Measurements from ENCODE around the gene SORBS1. TPM values are rescaled to one million over a fixed set of nuclear protein-coding genes. Genes with fewer than 3 reads are reported as not detected.

The SORBS1 gene
- total and polyA plus RNA-seq, 2 of the 13 experiments (the other 11 are each of a cell fraction or from before 2014, with no cell fraction given) = 16.8 to 39.8 TPM

DNA sequence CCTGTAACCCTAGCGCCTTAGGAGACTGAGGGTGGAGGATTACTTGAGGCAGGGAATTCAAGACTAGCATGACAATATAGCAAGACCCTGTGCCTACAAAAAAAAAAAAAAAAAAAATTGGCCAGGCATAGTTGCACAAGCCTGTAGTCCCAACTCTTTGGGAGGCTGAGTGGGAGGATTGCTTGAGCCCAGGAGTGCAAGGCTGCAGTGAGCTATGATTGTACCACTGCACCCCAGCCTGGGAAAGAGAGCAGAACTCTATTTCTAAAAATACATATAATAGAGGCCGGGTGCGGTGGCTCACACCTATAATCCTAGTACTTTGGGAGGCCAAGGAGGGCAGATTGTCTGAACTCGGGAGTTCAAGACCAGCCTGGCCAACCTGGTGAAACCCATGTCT is 10.2 kb upstream of the SORBS1 start:
- no peak overlapping the region for H3K27ac ChIP-seq (ENCODE audit: extremely low read length, insufficient read depth, low read length)
- H3K4me2 ChIP-seq (ENCODE audit: low read depth, low read length) = no peak overlapping the region
- H3K9ac ChIP-seq (ENCODE audit: insufficient read depth, low read depth, low read length) = no peak overlapping the region
- H3K9me3 ChIP-seq (ENCODE audit: low read length) = no peaks in the 10 kb centered on the region
- BruUV-seq (replicated peaks) = no TSS peak
- ChIA-PET CTCF (ENCODE audit: low intra/inter-chr PET ratio, low total read pairs) (no interaction called here), POLR2A (interaction anchor here (0.6 to 0.7 kb wide), 2 partner anchors 10 to 69 kb away, joined by 3 read pairs; partner anchors contain the start of gene SORBS1)
- no peaks in the 10 kb centered on the region for H3K36me3 ChIP-seq (replicated peaks in 1 of 2; ENCODE audit: control insufficient read depth in 1 of 2, insufficient read depth in 2 of 2, low read length in 2 of 2)
- intact Hi-C loops (cut with micrococcal nuclease; ENCODE audit: unreplicated experiment) (no loop called here), in situ Hi-C loops (cut with HindIII; ENCODE audit: extremely low pct_ligation_motif_present, low pct_unique_long_range_greater_than_20kb) (loop anchor here (25.0 kb wide), 1 partner anchor 134 kb away; no protein-coding TSS in a partner anchor)
- FAIRE-seq (no peak), ATAC-seq (no peak), DNase-seq (ENCODE audit: low spot score) (no peak)
- WGBS (ENCODE audit: low lambda C conversion rate) = 31% methylated on average over 4 of the region's 4 CpGs
- no peak overlapping the region for H2AFZ ChIP-seq (ENCODE audit: low read length)
- H3K79me2 ChIP-seq (ENCODE audit: insufficient read depth, low read length) = no peaks in the 10 kb centered on the region
- H3K4me3 ChIP-seq (replicated peaks in 1 of 3; ENCODE audit: insufficient read depth in 1 of 3, low read depth in 2 of 3, low read length in 3 of 3) = no peak overlapping the region
- H3K4me1 ChIP-seq (ENCODE audit: insufficient read depth, low read length) = peaks cover 2% of the 10 kb centered on the region
- no peaks in the 10 kb centered on the region for H4K20me1 ChIP-seq (ENCODE audit: insufficient read depth, low read length)
- TF ChIP-seq, protein P1, sequence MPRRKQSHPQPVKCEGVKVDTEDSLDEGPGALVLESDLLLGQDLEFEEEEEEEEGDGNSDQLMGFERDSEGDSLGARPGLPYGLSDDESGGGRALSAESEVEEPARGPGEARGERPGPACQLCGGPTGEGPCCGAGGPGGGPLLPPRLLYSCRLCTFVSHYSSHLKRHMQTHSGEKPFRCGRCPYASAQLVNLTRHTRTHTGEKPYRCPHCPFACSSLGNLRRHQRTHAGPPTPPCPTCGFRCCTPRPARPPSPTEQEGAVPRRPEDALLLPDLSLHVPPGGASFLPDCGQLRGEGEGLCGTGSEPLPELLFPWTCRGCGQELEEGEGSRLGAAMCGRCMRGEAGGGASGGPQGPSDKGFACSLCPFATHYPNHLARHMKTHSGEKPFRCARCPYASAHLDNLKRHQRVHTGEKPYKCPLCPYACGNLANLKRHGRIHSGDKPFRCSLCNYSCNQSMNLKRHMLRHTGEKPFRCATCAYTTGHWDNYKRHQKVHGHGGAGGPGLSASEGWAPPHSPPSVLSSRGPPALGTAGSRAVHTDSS (CRISPR knock-in tag; conservative IDR thresholded peaks at IDR 0.05) = no peak
- TF ChIP-seq IRF2 (CRISPR knock-in tag; IDR thresholded peaks at IDR 0.05) (no peak), KDM5B (CRISPR knock-in tag; IDR thresholded peaks at IDR 0.05; ENCODE audit: borderline replicate concordance) (no peak), ZNF7 (CRISPR knock-in tag; IDR thresholded peaks at IDR 0.05) (no peak), NFE2L2 (IDR thresholded peaks at IDR 0.05; ENCODE audit: low read length) (no peak), CC2D1A (CRISPR knock-in tag; IDR thresholded peaks at IDR 0.05) (no peak), DMAP1 (CRISPR knock-in tag; IDR thresholded peaks at IDR 0.05) (no peak), YEATS2 (CRISPR knock-in tag; IDR thresholded peaks at IDR 0.05; ENCODE audit: borderline replicate concordance) (no peak), NFKBIZ (CRISPR knock-in tag; IDR thresholded peaks at IDR 0.05) (no peak)
- TF ChIP-seq, protein P2, sequence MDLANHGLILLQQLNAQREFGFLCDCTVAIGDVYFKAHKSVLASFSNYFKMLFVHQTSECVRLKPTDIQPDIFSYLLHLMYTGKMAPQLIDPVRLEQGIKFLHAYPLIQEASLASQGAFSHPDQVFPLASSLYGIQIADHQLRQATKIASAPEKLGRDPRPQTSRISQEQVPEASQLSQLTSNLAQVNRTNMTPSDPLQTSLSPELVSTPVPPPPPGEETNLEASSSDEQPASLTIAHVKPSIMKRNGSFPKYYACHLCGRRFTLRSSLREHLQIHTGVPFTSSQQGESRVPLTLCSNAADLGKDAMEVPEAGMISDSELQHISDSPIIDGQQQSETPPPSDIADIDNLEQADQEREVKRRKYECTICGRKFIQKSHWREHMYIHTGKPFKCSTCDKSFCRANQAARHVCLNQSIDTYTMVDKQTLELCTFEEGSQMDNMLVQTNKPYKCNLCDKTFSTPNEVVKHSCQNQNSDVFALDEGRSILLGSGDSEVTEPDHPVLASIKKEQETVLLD (CRISPR knock-in tag; IDR thresholded peaks at IDR 0.05; ENCODE audit: low read depth) = no peak
- H3K27me3 ChIP-seq (ENCODE audit: control insufficient read depth in 1 of 2, insufficient read depth in 2 of 2, low read length in 2 of 2) = peaks cover 3 to 26% of the 10 kb centered on the region in 2 experiments; a peak in 4 of 5 replicates
